GM21528 (cell line): ENCODE data around the gene CAVIN2.

Experiments
- ATAC-seq: cut with Tn5 transposase; IDR thresholded peaks from one replicate; pipeline ENCODE4 v1.9.1; 2021; ENCODE audit warnings: mild to moderate bottlenecking, moderate library complexity; ENCODE audit not compliant: unreplicated experiment, low FRiP score

CAVIN2 gene

DNA sequence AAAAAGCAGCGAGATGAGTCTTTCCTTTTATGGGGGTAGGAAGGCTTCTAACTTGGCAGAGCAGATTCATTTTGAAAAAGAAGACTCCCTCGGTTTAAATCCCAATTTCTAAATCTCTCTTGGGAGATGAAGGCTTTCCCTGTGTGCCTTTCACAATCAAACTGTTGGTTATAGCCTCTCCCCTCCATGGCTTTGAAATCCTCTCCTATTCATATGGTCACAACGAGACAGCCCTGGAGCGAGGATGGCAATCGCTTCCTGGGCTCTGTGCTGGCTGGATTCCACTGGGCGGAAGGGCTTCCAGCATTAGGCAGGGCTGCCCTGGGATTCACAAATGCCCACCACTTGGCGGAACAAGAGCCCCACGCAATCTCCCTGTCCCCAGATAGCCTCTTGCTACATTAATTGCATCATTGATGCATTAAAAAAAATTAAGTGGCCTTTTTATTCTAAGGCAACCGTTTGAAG lies 1.6 kb downstream of the CAVIN2 start:
- ATAC-seq: no peak

GRCh38 chr2:191844706-191845105 lies 2.2 kb downstream of the CAVIN2 start:
- ATAC-seq: no peak

- no peak for ATAC-seq
Observed at GRCh38 chr2:191840921-191841320, 6.0 kb downstream of the CAVIN2 start.

- ATAC-seq: no peak
Observed at GRCh38 chr2:191839918-191840804, 6.7 kb downstream of the CAVIN2 start.

DNA sequence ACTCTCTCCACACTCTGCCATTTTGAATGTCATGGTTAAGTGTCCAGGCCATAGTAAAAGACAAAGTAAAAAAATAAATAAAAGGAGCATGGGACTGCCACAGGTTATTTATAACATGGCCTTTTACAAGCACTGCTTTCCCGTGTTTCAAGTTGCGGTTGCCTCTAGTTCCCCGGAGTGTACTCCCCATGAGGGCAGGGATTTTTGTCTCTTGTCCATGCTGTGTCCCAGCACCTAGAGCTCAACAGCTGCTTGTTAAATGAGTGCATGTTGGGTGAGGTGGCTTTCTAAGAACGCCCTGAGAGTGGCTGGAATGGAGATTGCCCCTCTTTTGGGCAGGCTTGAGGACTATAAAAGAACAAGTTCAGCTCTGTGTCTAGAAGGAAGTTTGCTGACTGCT lies 8.4 kb downstream of the CAVIN2 start:
- ATAC-seq: no peak

DNA sequence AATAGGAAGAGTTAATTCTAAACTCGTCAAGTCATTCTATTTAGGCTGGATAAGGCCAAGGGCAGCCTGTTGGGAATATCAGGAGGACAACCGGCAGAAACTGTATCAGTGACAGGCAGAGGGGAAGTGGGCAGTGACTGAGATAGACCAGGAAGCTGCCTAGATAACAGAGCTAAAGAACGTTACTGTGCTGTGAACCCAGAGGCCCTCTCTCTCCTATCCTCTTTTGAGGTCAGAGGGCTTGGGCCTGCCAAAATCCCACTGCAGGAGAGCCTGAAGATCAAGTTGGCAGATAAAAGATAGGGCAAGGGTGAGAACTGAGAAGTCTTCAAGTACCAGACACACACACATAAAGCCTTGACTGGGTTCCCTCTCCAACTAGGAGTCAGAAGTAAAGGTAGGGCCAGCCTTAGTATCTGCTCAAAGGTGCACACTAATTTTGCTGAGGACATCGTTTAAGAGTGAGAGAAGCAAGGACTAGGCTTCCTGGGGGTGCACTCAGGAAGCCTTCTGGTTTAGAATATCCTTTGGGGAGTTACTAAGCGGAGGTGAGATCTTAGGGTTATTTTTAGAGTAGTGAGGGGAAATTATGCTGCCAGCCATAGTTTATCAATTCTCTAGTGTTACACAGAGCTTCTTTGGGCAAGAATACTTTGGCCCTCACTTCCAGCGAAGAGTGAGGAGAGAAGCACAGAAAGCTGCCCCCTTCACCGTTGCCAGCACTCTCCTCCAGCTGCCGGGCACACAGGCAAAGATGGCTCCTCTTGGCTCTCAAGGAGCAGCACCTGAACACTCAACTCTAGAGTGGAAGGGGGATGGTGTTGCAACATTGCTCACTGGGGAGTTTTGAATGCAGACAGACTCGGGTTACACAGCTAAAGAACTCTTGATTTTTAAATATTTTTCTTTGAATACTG lies 9.8 kb downstream of the CAVIN2 start:
- ATAC-seq: no peak

GRCh38 chr2:191836471-191836852 lies 10.4 kb downstream of the CAVIN2 start:
- no peak for ATAC-seq

DNA sequence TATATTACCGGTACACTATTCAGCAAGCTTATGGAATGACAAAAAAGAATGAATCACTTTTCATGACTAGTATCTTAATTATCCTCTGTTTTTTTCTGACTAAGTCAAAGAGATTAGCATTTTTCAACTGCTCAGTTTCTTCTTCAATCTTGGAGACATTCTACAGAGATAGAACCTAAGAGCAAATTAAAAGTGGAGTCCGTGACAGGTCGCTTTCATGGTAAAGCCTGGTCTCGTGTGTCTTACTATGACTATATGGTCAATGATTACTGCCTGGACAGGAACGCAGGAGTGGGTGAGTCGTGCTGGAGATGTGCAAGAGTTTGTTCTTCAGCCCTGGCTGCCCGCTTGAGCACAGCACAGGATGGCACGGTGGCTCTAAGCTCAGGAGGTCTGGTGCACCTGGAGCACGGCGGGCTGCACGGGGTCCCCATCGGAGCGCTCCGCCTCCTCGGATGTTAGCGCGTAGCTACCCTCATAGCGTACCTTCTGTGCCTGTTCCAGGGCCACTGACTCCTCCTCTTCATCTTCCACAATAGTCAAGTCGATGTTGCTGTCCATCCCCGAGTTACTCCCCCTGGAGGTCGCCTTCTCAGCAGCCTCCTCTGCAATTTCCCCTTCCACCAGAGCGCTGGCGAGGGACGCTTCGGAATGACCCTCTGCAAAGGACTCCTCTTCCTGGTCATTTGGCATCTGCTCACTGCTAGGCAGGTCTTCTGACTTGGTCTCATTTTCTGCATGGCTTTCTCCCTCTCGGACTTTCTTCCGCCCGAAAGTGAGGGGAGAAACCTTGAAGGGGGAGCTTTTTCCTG lies 11.1 kb downstream of the CAVIN2 start:
- no peak for ATAC-seq

GRCh38 chr2:191835100-191835499 lies 11.8 kb downstream of the CAVIN2 start:
- ATAC-seq: no peak

GRCh38 chr2:191833356-191833755 lies 13.5 kb downstream of the CAVIN2 start:
- ATAC-seq: no peak

DNA sequence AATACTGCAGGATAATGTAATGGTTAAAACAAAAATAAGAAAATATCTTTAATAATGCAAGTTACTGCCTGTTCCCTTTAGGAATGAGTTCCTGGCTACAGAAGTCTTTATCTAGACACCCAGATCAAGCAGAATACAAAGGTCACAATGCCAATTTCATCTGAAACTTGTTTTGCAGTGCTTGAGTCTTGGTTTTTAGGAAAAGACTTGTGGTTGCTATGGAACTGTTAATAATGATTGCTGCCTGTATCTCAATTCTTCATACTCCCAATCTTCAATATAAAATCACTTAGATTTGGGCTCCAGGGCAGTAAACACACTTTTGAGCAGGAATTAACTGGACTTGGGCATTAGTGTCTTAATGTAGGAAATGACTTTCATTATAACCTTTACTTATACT lies 14.2 kb downstream of the CAVIN2 start:
- ATAC-seq: no peak

DNA sequence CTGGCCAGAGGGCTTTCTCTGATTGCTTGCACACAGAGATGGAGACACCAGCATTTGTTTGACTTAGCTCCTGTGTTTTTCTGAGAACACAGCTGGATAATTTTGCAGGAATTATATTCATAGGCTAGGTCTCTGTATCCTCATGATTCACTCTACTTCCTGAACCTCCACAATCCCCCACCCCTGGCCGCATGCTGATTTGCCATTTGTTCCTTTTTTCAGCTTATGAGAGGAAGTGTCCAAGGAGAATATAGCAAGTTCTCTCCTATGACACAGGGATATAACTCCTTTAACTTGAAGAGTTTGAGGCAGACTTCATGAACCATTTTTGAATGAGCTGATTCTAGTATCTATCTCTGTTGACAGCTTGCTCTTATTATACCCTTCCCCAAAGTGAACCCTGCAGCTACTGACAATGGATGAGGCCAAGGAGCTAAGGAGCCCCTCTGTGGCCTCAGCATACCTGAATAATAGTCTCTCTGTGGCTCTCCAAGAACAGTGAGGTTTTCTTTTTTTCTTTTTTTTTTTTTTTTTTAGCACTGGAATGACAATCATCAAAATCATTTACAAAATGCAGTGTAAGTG lies 15.4 kb downstream of the CAVIN2 start:
- no peak for ATAC-seq

DNA sequence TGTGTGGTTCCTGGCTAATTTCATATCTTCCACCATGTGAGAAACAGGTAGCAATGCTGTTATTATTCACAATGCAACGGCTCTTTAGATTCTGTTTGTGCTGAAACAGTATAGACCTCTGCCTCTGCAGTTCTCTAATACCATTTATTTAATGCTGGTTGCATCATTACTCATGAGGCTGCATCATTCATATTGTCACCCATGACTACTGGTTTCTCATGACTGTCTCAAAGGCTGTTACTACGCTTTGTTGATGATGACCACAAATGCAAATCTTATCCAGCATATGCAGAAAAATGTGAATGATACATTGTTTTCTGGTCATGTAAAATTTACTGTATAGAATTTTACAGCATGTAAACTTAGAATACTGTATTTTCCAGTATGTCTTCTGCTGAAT lies 22.5 kb downstream of the CAVIN2 start:
- no peak for ATAC-seq

GRCh38 chr2:191821078-191821477 lies 25.8 kb downstream of the CAVIN2 start:
- no peak for ATAC-seq

DNA sequence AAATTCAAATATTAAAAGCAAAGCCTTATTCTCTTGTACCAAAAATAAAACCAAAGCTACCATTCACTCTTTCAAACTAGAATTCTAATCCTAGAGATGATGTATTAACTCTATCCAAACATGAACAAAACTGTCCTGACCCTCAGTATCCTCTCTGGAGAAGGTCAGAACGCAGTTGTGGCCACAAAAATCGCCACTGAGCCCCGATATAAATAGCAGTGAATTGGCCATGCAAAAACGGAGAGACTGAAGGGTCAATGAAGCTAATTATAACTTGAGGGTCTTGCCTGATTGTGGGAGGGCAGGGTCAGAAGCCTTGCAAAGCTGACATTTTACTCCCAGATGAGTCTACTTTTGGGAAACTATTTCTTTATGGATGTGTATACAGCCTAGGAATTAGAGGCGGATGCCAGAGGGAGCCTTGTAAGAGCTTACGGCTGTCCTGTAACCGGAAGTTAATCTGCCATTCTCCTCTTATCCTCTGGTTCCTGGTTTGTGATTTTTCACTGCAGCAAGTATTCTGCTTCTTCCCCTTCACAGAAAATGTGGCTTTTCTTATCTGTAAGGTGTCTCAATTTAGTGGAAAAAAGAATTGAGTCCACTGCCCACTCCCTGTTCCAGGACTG lies 28.1 kb downstream of the CAVIN2 start:
- ATAC-seq: no peak

- no peak for ATAC-seq
Observed at GRCh38 chr2:191818133-191818532, 28.8 kb downstream of the CAVIN2 start.

- no peak for ATAC-seq
Observed at GRCh38 chr2:191815010-191815409, 31.9 kb downstream of the CAVIN2 start.

DNA sequence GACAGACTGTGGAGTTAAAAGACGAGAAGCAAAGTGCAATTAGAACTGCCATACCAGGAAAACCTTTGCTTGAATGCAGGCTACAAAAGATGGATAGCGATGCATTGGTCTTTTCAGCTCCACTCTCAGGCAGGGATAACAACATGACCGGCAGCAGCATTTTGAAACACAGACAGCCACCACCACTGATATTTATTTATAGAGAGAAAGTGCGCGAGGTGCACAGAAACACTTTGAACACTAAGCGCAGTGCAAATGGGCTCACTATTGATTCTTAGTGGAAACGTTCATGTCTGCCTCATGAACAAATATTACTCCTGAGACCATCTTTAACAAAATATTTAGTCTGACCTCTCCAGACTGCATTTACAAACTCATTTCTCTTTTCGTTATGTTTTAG lies 32.9 kb downstream of the CAVIN2 start:
- no peak for ATAC-seq

DNA sequence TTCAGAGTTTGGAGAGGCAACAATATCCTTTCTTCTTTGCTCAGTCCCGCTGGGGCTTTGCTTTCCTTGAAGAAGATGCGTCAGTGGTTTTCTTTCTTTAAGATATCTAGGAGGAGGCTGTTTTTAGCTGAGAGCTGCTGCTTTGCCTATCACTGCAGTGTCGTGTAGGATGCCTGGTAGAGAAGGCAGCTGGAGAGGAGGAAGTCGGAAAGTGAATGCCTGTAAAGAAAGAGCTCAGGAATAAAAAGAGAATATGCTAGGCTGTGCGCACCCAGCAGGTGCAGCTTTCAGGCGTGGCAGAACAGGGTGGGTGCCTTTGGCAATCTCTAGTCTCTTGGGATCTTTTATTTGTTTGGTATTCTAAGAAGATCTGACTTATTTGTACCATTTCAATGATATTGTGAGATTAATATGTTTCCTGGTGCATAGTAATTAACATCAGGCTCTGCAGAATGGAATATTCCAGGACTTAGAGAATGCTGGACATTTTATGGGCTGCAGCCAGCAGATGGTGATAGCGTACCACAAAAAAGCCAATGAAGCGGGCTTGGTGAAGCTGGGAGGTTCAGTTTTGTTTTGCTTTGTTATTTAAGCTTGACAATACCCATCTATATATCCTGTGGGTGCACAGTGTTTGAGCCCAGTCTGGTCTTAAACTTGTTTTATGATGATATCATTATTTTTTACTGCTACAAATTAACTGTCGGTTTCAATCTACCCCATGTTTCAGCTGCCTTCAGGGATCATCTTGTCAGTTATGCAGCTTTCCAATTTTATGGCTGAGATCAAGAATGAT lies 34.9 kb downstream of the CAVIN2 start:
- peak; percentile 66 for ATAC-seq
